H1 (cell line): ENCODE data around the gene RBM25. TPM values are rescaled to one million over a fixed set of nuclear protein-coding genes. Genes with fewer than 3 reads are reported as not detected.

ENCODE experiments used
- CTCF ChIA-PET: fragments of 300-600 bp; sonication (Branson Sonifier 250); formaldehyde crosslinking; loops from one replicate; lab custom pipeline; 2021; ENCODE audit not compliant: partially characterized antibody; lab: Charles Lee
- POLR2A ChIA-PET: fragments of 300-600 bp; sonication (Branson Sonifier 250); formaldehyde crosslinking; loops from one replicate; lab custom pipeline; 2021; ENCODE audit warnings: inconsistent platforms; ENCODE audit not compliant: partially characterized antibody; lab: Charles Lee
- DNase-seq, 2 experiments: peaks; one replicate each; pipeline versions ENCODE4 v3.0.0 to v3.0.0-alpha.2; 2010 to 2022; ENCODE audit warnings: low spot score in 2 of 2, low read depth in 1 of 2, mixed read lengths in 1 of 2
- FAIRE-seq: peaks from 2 replicates; lab custom pipeline; 2011; peaks lifted over from hg19 to GRCh38; lab: Jason Lieb, UNC
- H2AFZ ChIP-seq: 2 replicates; pipeline ENCODE4 v1.8.1; 2012; ENCODE audit warnings: low read length, inconsistent platforms
- H2AK5ac ChIP-seq: 2 replicates; pipeline ENCODE4 v1.6.1; 2013; ENCODE audit warnings: low read depth, low read length
- H2BK120ac ChIP-seq: replicated peaks from 2 replicates; pipeline ENCODE3; 2013; ENCODE audit warnings: low read depth, low read length, inconsistent platforms
- H2BK12ac ChIP-seq: 2 replicates; pipeline ENCODE4 v1.6.1; 2013; ENCODE audit warnings: low read depth, low read length
- H2BK15ac ChIP-seq: 2 replicates; pipeline ENCODE4 v1.6.1; 2013; ENCODE audit warnings: low read length
- H2BK20ac ChIP-seq: 2 replicates; pipeline ENCODE4 v1.6.1; 2013; ENCODE audit warnings: low read length
- H2BK5ac ChIP-seq: 2 replicates; pipeline ENCODE4 v1.6.1; 2013; ENCODE audit warnings: low read depth, low read length
- H3K14ac ChIP-seq: 2 replicates; pipeline ENCODE4 v1.6.1; 2013; ENCODE audit warnings: inconsistent platforms; ENCODE audit not compliant: insufficient read length
- H3K18ac ChIP-seq: 2 replicates; pipeline ENCODE4 v1.6.1; 2013; ENCODE audit warnings: low read length; ENCODE audit errors: extremely low read depth
- H3K23ac ChIP-seq: 2 replicates; pipeline ENCODE4 v1.6.1; 2013; ENCODE audit warnings: inconsistent platforms; ENCODE audit not compliant: insufficient read length
- H3K23me2 ChIP-seq: 2 replicates; pipeline ENCODE4 v1.6.1; 2013; ENCODE audit warnings: low read depth, low read length
- H3K27ac ChIP-seq: 2 replicates; pipeline ENCODE4 v1.6.1; 2011; ENCODE audit warnings: low read depth, low read length, inconsistent platforms
- H3K27me3 ChIP-seq, 4 experiments: replicated peaks in 1 of 4; 1 replicate in 1 of 4; 2 replicates in 3 of 4; pipeline versions ENCODE4 v1.6.1 to v1.8.1; 2011 to 2013; ENCODE audit warnings: low read length in 3 of 4, mild to moderate bottlenecking in 3 of 4, inconsistent platforms in 2 of 4, mixed read lengths in 2 of 4, moderate library complexity in 1 of 4; ENCODE audit not compliant: control insufficient read depth in 3 of 4, insufficient read depth in 3 of 4; ENCODE audit errors: extremely low read depth in 1 of 4
- H3K36me3 ChIP-seq, 4 experiments: 2 replicates each; pipeline versions ENCODE4 v1.6.1 to v1.8.1; 2011 to 2013; ENCODE audit warnings: mild to moderate bottlenecking in 4 of 4, low read length in 3 of 4, moderate library complexity in 2 of 4, control low read depth in 1 of 4, inconsistent platforms in 1 of 4; ENCODE audit not compliant: insufficient read depth in 4 of 4, control insufficient read depth in 2 of 4
- H3K4ac ChIP-seq: replicated peaks from 2 replicates; pipeline ENCODE3; 2013; ENCODE audit warnings: low read length, low read depth, mixed read lengths, inconsistent platforms; ENCODE audit not compliant: insufficient read length
- H3K4me1 ChIP-seq, 4 experiments: replicated peaks in 1 of 4; 1 replicate in 1 of 4; 2 replicates in 3 of 4; pipeline versions ENCODE4 v1.6.1 to v1.8.1; 2011 to 2013; ENCODE audit warnings: low read length in 3 of 4, inconsistent platforms in 2 of 4, mixed read lengths in 1 of 4; ENCODE audit not compliant: insufficient read depth in 4 of 4, control insufficient read depth in 3 of 4
- H3K4me2 ChIP-seq, 2 experiments: 2 replicates each; pipeline versions ENCODE4 v1.6.1 to v1.8.1; 2011 to 2013; ENCODE audit warnings: low read depth in 2 of 2, low read length in 2 of 2, control low read depth in 1 of 2, inconsistent platforms in 1 of 2, mild to moderate bottlenecking in 1 of 2; ENCODE audit not compliant: insufficient read depth in 1 of 2
- H3K4me3 ChIP-seq, 4 experiments: fragments of 200-600, 300-600 bp in 1 of 4; sonication (generic), shearing (Covaris generic), sonication (Bioruptor Twin) in 1 of 4; 2 replicates each; pipeline versions ENCODE4 v1.5.1 to v1.8.1; 2011 to 2016; ENCODE audit warnings: low read length in 4 of 4, low read depth in 3 of 4, control low read depth in 2 of 4, inconsistent platforms in 2 of 4, mild to moderate bottlenecking in 2 of 4, mixed read lengths in 1 of 4, moderate library complexity in 1 of 4; ENCODE audit not compliant: insufficient read depth in 2 of 4; ENCODE audit errors: extremely low read depth in 1 of 4
- H3K56ac ChIP-seq: replicated peaks from 2 replicates; pipeline ENCODE3; 2013; ENCODE audit warnings: low read depth, mild to moderate bottlenecking, mixed read lengths, low read length, inconsistent platforms; ENCODE audit not compliant: insufficient read length
- H3K79me1 ChIP-seq: 2 replicates; pipeline ENCODE4 v1.6.1; 2013; ENCODE audit warnings: low read depth, low read length, control low read depth
- H3K79me2 ChIP-seq, 2 experiments: 2 replicates each; pipeline versions ENCODE4 v1.6.1 to v1.8.1; 2012 to 2013; ENCODE audit warnings: low read length in 2 of 2, mild to moderate bottlenecking in 2 of 2, inconsistent platforms in 1 of 2; ENCODE audit not compliant: insufficient read depth in 2 of 2, control insufficient read depth in 1 of 2
- H3K9ac ChIP-seq, 4 experiments: replicated peaks in 1 of 4; 1 replicate in 1 of 4; 2 replicates in 3 of 4; pipeline versions ENCODE4 v1.6.1 to v1.8.1; 2011 to 2013; ENCODE audit warnings: low read depth in 3 of 4, low read length in 3 of 4, control low read depth in 2 of 4, mild to moderate bottlenecking in 2 of 4, moderate library complexity in 2 of 4, inconsistent platforms in 1 of 4; ENCODE audit errors: extremely low read depth in 1 of 4
- H3K9me3 ChIP-seq, 2 experiments: 2 replicates each; pipeline versions ENCODE4 v1.6.1 to v1.8.1; 2012 to 2013; ENCODE audit warnings: mild to moderate bottlenecking in 2 of 2, moderate library complexity in 2 of 2, control low read depth in 1 of 2, inconsistent platforms in 1 of 2, low read depth in 1 of 2, low read length in 1 of 2, mixed read lengths in 1 of 2; ENCODE audit not compliant: insufficient read depth in 2 of 2
- H4K20me1 ChIP-seq, 2 experiments: replicated peaks in 1 of 2; 2 replicates each; pipeline versions ENCODE3 to v1.8.1; 2011 to 2013; ENCODE audit warnings: inconsistent platforms in 2 of 2, low read length in 2 of 2, mild to moderate bottlenecking in 1 of 2; ENCODE audit not compliant: insufficient read depth in 2 of 2, control insufficient read depth in 1 of 2
- H4K5ac ChIP-seq: 2 replicates; pipeline ENCODE4 v1.6.1; 2013; ENCODE audit warnings: low read length, low read depth, mixed read lengths, inconsistent platforms; ENCODE audit not compliant: insufficient read length
- H4K8ac ChIP-seq: 2 replicates; pipeline ENCODE4 v1.8.0; 2013; ENCODE audit warnings: mild to moderate bottlenecking, moderate library complexity, low read length, inconsistent platforms; ENCODE audit not compliant: insufficient read depth; ENCODE audit errors: extremely low read depth
- H4K91ac ChIP-seq: replicated peaks from 2 replicates; pipeline ENCODE3; 2013; ENCODE audit warnings: low read length, mixed read lengths, inconsistent platforms; ENCODE audit not compliant: insufficient read length
- CBX8 ChIP-seq: fragments of 300-800, 300-1000 bp; sonication (generic); IDR thresholded peaks from 2 replicates; pipeline ENCODE4 v1.7.1; 2016; ENCODE audit warnings: low read depth, low read length, borderline replicate concordance
- CHD2 ChIP-seq: IDR thresholded peaks from 2 replicates; pipeline ENCODE4 v1.6.1; 2012; ENCODE audit warnings: low read length, improper control_type of control experiment
- FOSL1 ChIP-seq: IDR thresholded peaks from 2 replicates; pipeline ENCODE4 v1.6.1; 2011; ENCODE audit warnings: mild to moderate bottlenecking, low read depth, low read length, moderate library complexity; ENCODE audit not compliant: insufficient read depth
- JUND ChIP-seq: IDR thresholded peaks from 2 replicates; pipeline ENCODE4 v1.6.1; 2011; ENCODE audit warnings: mild to moderate bottlenecking, improper control_type of control experiment, low read length
- NRF1 ChIP-seq: IDR thresholded peaks from 2 replicates; pipeline ENCODE4 v1.6.1; 2011; ENCODE audit warnings: mild to moderate bottlenecking, low read depth, low read length, improper control_type of control experiment
- RXRA ChIP-seq: IDR thresholded peaks from 2 replicates; pipeline ENCODE4 v1.6.1; 2011; ENCODE audit warnings: low read depth, mild to moderate bottlenecking, low read length, moderate library complexity; ENCODE audit not compliant: insufficient read depth
- WGBS, 2 experiments: shearing (Covaris generic) in 1 of 2; methylation state at CpG; one replicate each; pipeline versions ENCODE4 v1.1.6 to v1.1.7; 2013 to 2015; ENCODE audit warnings: low lambda C conversion rate in 2 of 2, mixed read lengths in 2 of 2, inconsistent platforms in 1 of 2, low coverage in 1 of 2, missing lambda C conversion rate in 1 of 2; ENCODE audit not compliant: insufficient replicate concordance in 2 of 2, insufficient coverage in 1 of 2, insufficient read length in 1 of 2; ENCODE audit errors: extremely low coverage in 1 of 2, missing lambda C conversion rate in 1 of 2; 5-methylcytosine and 5-hydroxymethylcytosine counted together
- polyA plus RNA-seq, 7 experiments: library from polyadenylated mRNA; depleted of rRNA in 3 of 7; stranded (reverse) in 5 of 7; unstranded in 2 of 7; fragments of >200 nt in 5 of 7; fragments of 200-250 nt in 2 of 7; gene quantifications; 1 replicate in 5 of 7; 2 replicates in 1 of 7; 4 replicates in 1 of 7; pipeline versions ENCODE4 v1.2.1 to v1.2.3, GENCODE V29; 2011 to 2013; ENCODE audit warnings: missing spikeins in 2 of 7, mixed read lengths in 2 of 7
- total RNA-seq: library from RNA; stranded (reverse); fragmentation: NEBNext Ultra II Directional; extraction: Animal tissue kit (Norgen Biotek cat#: 25700); gene quantifications from 2 replicates; pipeline ENCODE4 v1.2.1, GENCODE V29; 2021
- TF ChIP-seq, protein P1 (sequence below): IDR thresholded peaks from 2 replicates; pipeline ENCODE4 v1.6.1; 2011; ENCODE audit warnings: low read length, improper control_type of control experiment

RBM25 gene
- total and polyA plus RNA-seq, 2 of the 8 experiments (the other 6 are each of a cell fraction or from before 2014, with no cell fraction given): 25.6 to 134 TPM

DNA sequence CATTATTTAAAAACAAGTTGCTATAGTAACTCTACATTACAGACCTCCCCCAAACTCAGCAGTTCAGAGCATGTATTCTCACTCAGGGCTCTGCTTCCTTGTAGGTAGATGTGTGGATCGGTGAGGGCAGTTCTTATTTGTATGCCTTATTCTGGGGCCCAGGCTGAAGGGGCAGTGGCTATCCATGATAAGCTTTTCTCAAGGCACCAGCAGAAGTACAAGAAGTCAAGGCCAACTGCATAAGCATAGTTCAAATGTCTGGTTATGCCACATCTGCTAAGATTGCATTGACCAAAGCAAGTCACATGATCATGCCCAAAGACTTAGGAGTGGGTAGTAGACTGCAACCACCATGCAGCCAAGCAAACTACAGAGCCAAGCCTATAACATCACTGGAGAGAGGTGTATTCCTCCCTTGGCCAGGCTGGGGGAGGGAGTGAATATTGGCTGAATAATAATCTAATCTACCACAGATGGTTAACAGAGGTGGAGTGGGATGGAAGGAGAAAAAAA is 82.5 kb downstream of the RBM25 start:
- CTCF ChIA-PET: interaction anchor here (0.6 kb wide), 1 partner anchor 626 kb away, joined by 3 read pairs; no protein-coding TSS in a partner anchor
- H3K79me1 ChIP-seq: peaks cover 10% of the 10 kb centered on the region
- H2AFZ ChIP-seq: no peak overlapping the region
- H2BK20ac ChIP-seq: no peak overlapping the region
- no peak overlapping the region for H4K5ac ChIP-seq
- H2AK5ac ChIP-seq: no peak overlapping the region
- H3K23me2 ChIP-seq: peaks cover 9% of the 10 kb centered on the region
- H3K18ac ChIP-seq: no peak overlapping the region
- POLR2A ChIA-PET: no interaction called here
- no peak overlapping the region for H4K91ac ChIP-seq
- TF ChIP-seq RXRA: no peak
- TF ChIP-seq JUND: no peak
- no peak for TF ChIP-seq NRF1
- TF ChIP-seq CHD2: no peak
- TF ChIP-seq, protein P1, sequence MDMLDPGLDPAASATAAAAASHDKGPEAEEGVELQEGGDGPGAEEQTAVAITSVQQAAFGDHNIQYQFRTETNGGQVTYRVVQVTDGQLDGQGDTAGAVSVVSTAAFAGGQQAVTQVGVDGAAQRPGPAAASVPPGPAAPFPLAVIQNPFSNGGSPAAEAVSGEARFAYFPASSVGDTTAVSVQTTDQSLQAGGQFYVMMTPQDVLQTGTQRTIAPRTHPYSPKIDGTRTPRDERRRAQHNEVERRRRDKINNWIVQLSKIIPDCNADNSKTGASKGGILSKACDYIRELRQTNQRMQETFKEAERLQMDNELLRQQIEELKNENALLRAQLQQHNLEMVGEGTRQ: no peak
- TF ChIP-seq CBX8: no peak
- TF ChIP-seq FOSL1: no peak
- no peak overlapping the region for H4K8ac ChIP-seq
- 95% methylated on average over 1 of the region's 1 CpG; no CpG with 5 or more reads in 1 of the 2 experiments for WGBS, 2 experiments
- H3K4me2 ChIP-seq: no peak overlapping the region
- peaks cover 0 to 11% of the 10 kb centered on the region in 2 experiments for H4K20me1 ChIP-seq
- no peak overlapping the region for H3K9ac ChIP-seq
- H3K4ac ChIP-seq: no peak overlapping the region
- no peak overlapping the region for H2BK15ac ChIP-seq
- H3K36me3 ChIP-seq: no peaks in the 10 kb centered on the region
- no peaks in the 10 kb centered on the region for H3K9me3 ChIP-seq
- H2BK5ac ChIP-seq: no peak overlapping the region
- H2BK120ac ChIP-seq: no peak overlapping the region
- peaks cover 0 to 7% (median under 1%) of the 10 kb centered on the region in 4 experiments; a peak in 3 of 7 replicates for H3K4me1 ChIP-seq
- DNase-seq (no peak), FAIRE-seq (no peak)
- no peaks in the 10 kb centered on the region for H3K27me3 ChIP-seq
- H3K4me3 ChIP-seq: no peak overlapping the region
- H2BK12ac ChIP-seq: no peak overlapping the region
- H3K79me2 ChIP-seq: peaks cover 0 to 67% of the 10 kb centered on the region in 2 experiments; a peak in 2 of 4 replicates
- H3K56ac ChIP-seq: no peak overlapping the region
- no peak overlapping the region for H3K14ac ChIP-seq
- no peak overlapping the region for H3K23ac ChIP-seq
- H3K27ac ChIP-seq: no peak overlapping the region
